Right atrium auricular region (tissue), 2 donors: Measurements from ENCODE around the gene SDHB. TPM values are rescaled to one million over a fixed set of nuclear protein-coding genes. Genes with fewer than 3 reads are reported as not detected.

Experiments used
- DNase-seq: peaks from one replicate; pipeline ENCODE4 v3.0.0-alpha.2; 2019; ENCODE audit warnings: low spot score
- H3K27ac ChIP-seq, 2 donors: fragments of 200-600 bp; sonication (generic); 1 replicate in 1 of 2; 2 replicates in 1 of 2; pipeline ENCODE4 v1.5.1; 2016 to 2019
- H3K27me3 ChIP-seq, 2 donors: fragments of 200-600 bp; sonication (generic); one replicate each; pipeline versions ENCODE4 v1.5.1 to v1.6.0; 2017 to 2019
- H3K36me3 ChIP-seq: fragments of 200-600 bp; sonication (generic); one replicate; pipeline ENCODE4 v1.5.1; 2016
- H3K4me1 ChIP-seq, 2 donors: fragments of 200-600 bp; sonication (generic); one replicate each; pipeline versions ENCODE4 v1.5.1 to v1.6.0; 2017 to 2019
- H3K4me3 ChIP-seq, 2 donors: fragments of 200-600 bp; sonication (generic); 1 replicate in 1 of 2; 2 replicates in 1 of 2; pipeline ENCODE4 v1.5.1; 2017 to 2019; ENCODE audit warnings: mild to moderate bottlenecking in 1 of 2, moderate library complexity in 1 of 2
- H3K9me3 ChIP-seq, 2 donors: fragments of 200-600 bp; sonication (generic); one replicate each; pipeline ENCODE4 v1.5.1; 2019
- CTCF ChIP-seq, 2 donors: fragments of 200-600 bp; sonication (generic); IDR thresholded peaks; one replicate each; pipeline ENCODE4 v1.5.1; 2019; ENCODE audit warnings: antibody characterized with exemption in 2 of 2
- total RNA-seq, 2 donors: library from RNA; depleted of rRNA; stranded (reverse); fragments of >200 nt; gene quantifications; one replicate each; pipeline ENCODE4 v1.1.0, GENCODE V29; 2016

The SDHB gene
- total RNA-seq, 2 donors from 2014 or later: 240 to 528 TPM

- Histone ChIP-seq H3K4me3 (no peak overlapping the region), H3K27ac (no peak overlapping the region), H3K36me3 (peaks cover 42% of the 10 kb centered on the region), H3K9me3 (no peaks in the 10 kb centered on the region), H3K27me3 (no peaks in the 10 kb centered on the region), H3K4me1 (no peaks in the 10 kb centered on the region)
- DNase-seq: no peak
- no peak for TF ChIP-seq CTCF (IDR thresholded peaks at IDR 0.05)
These were observed 60.3 kb downstream of the SDHB start for GRCh38 chr1:16993521-16994038.

GRCh38 chr1:16992675-16993074 is 61.2 kb downstream of the SDHB start:
- H3K4me1 ChIP-seq: no peaks in the 10 kb centered on the region
- no peaks in the 10 kb centered on the region for H3K9me3 ChIP-seq
- no peak for TF ChIP-seq CTCF (IDR thresholded peaks at IDR 0.05)
- no peak for DNase-seq
- no peaks in the 10 kb centered on the region for H3K27me3 ChIP-seq
- H3K36me3 ChIP-seq: peaks cover 39% of the 10 kb centered on the region
- no peak overlapping the region for H3K27ac ChIP-seq
- no peak overlapping the region for H3K4me3 ChIP-seq

- Histone ChIP-seq H3K27me3 (no peaks in the 10 kb centered on the region), H3K27ac (no peak overlapping the region), H3K4me1 (no peaks in the 10 kb centered on the region), H3K9me3 (no peaks in the 10 kb centered on the region), H3K4me3 (no peak overlapping the region), H3K36me3 (peaks cover 42% of the 10 kb centered on the region)
- TF ChIP-seq CTCF (IDR thresholded peaks at IDR 0.05): no peak
- no peak for DNase-seq
These were observed 61.7 kb downstream of the SDHB start for GRCh38 chr1:16992102-16992501.

GRCh38 chr1:16991571-16991970 is 62.3 kb downstream of the SDHB start:
- TF ChIP-seq CTCF (IDR thresholded peaks at IDR 0.05): no peak
- no peak overlapping the region for H3K4me3 ChIP-seq
- DNase-seq: no peak
- H3K4me1 ChIP-seq: no peaks in the 10 kb centered on the region
- H3K36me3 ChIP-seq: peaks cover 39% of the 10 kb centered on the region
- no peak overlapping the region for H3K27ac ChIP-seq
- no peaks in the 10 kb centered on the region for H3K9me3 ChIP-seq
- H3K27me3 ChIP-seq: no peaks in the 10 kb centered on the region

- peaks cover 32% of the 10 kb centered on the region for H3K36me3 ChIP-seq
- no peak for DNase-seq
- H3K4me1 ChIP-seq: peaks cover 0 to 3% of the 10 kb centered on the region in 2 donors
- no peak overlapping the region for H3K27ac ChIP-seq
- no peaks in the 10 kb centered on the region for H3K27me3 ChIP-seq
- H3K9me3 ChIP-seq: no peaks in the 10 kb centered on the region
- TF ChIP-seq CTCF (IDR thresholded peaks at IDR 0.05): no peak
- no peak overlapping the region for H3K4me3 ChIP-seq
These were observed 64.0 kb downstream of the SDHB start for GRCh38 chr1:16989676-16990391.

- TF ChIP-seq CTCF (IDR thresholded peaks at IDR 0.05): no peak
- H3K27me3 ChIP-seq: no peaks in the 10 kb centered on the region
- H3K27ac ChIP-seq: no peak overlapping the region
- H3K36me3 ChIP-seq: peaks cover 32% of the 10 kb centered on the region
- H3K4me1 ChIP-seq: peaks cover 0 to 9% of the 10 kb centered on the region in 2 donors
- no peaks in the 10 kb centered on the region for H3K9me3 ChIP-seq
- no peak for DNase-seq
- H3K4me3 ChIP-seq: no peak overlapping the region
These were observed 65.6 kb downstream of the SDHB start for GRCh38 chr1:16988210-16988609.
